GM12878 (cell line): Measurements from ENCODE around the gene NAA25. TPM values are rescaled to one million over a fixed set of nuclear protein-coding genes. Genes with fewer than 3 reads are reported as not detected.

Source experiments
- ATAC-seq: fragments of 200-7000 bp; cut with Tn5 transposase; 3 replicates; pipeline ENCODE4 v1.9.1; 2020; ENCODE audit warnings: mild to moderate bottlenecking, moderate library complexity
- BruUV-seq: library from RNA; stranded (reverse); fragments of 400-500 nt; replicated peaks from 2 replicates; lab custom pipeline; 2021; lab: Mats Ljungman, UMichigan
- CTCF ChIA-PET: fragments of 300-600 bp; sonication (Branson Sonifier 250); formaldehyde crosslinking; extraction: SDS; loops from one replicate; lab custom pipeline; 2021; ENCODE audit warnings: inconsistent platforms; lab: Yijun Ruan, JAX
- POLR2A ChIA-PET: fragments of 350-600 bp; formaldehyde crosslinking; extraction: SDS; loops from one replicate; lab custom pipeline; 2021; ENCODE audit warnings: inconsistent platforms; lab: Charles Lee
- RAD21 ChIA-PET: fragments of 300-600 bp; sonication (Branson Sonifier 250); formaldehyde crosslinking; loops from one replicate; lab custom pipeline; 2023; ENCODE audit warnings: antibody characterized with exemption; ENCODE audit not compliant: unreplicated experiment; lab: Charles Lee
- SMC1A ChIA-PET: fragments of 300-600 bp; sonication (Branson Sonifier 250); formaldehyde crosslinking; loops from one replicate; lab custom pipeline; 2023; ENCODE audit not compliant: unreplicated experiment, uncharacterized antibody; lab: Charles Lee
- DNase-seq: peaks from one replicate; pipeline ENCODE4 v3.0.0-alpha.2; 2011; ENCODE audit warnings: low read depth, low spot score
- FAIRE-seq: peaks from 3 replicates; lab custom pipeline; 2011; peaks lifted over from hg19 to GRCh38; lab: Jason Lieb, UNC
- H2AFZ ChIP-seq: 2 replicates; pipeline ENCODE4 v1.6.0; 2011; ENCODE audit warnings: low read depth, low read length, control low read depth; ENCODE audit not compliant: control insufficient read depth
- H3K27ac ChIP-seq: 2 replicates; pipeline ENCODE4 v1.5.1; 2011; ENCODE audit warnings: control low read depth; ENCODE audit not compliant: control insufficient read depth, insufficient read depth
- H3K27me3 ChIP-seq, 2 experiments: replicated peaks in 1 of 2; 2 replicates each; pipeline versions ENCODE4 v1.6.0 to v1.6.1; 2011; ENCODE audit warnings: low read length in 1 of 2; ENCODE audit not compliant: control insufficient read depth in 2 of 2, insufficient read depth in 2 of 2
- H3K36me3 ChIP-seq, 2 experiments: 2 replicates each; pipeline ENCODE4 v1.5.1; 2011; ENCODE audit warnings: low read length in 1 of 2; ENCODE audit not compliant: control insufficient read depth in 2 of 2, insufficient read depth in 2 of 2
- H3K4me1 ChIP-seq: 2 replicates; pipeline ENCODE4 v1.6.1; 2011; ENCODE audit warnings: mild to moderate bottlenecking, low read length, moderate library complexity, mixed read lengths; ENCODE audit not compliant: control insufficient read depth, insufficient read depth
- H3K4me2 ChIP-seq: 2 replicates; pipeline ENCODE4 v1.6.0; 2011; ENCODE audit warnings: control low read depth; ENCODE audit not compliant: control insufficient read depth, insufficient read depth
- H3K4me3 ChIP-seq: fragments of 200-600 bp; sonication (generic); 2 replicates; pipeline ENCODE4 v1.5.1; 2016
- H3K79me2 ChIP-seq: 2 replicates; pipeline ENCODE4 v1.6.0; 2011; ENCODE audit warnings: low read length; ENCODE audit not compliant: control insufficient read depth, insufficient read depth
- H3K9ac ChIP-seq: 2 replicates; pipeline ENCODE4 v1.8.0; 2011; ENCODE audit warnings: low read length, control low read depth, mixed read lengths; ENCODE audit not compliant: control insufficient read depth, insufficient read depth
- H3K9me3 ChIP-seq: replicated peaks from 3 replicates; pipeline ENCODE4 v1.5.1; 2011; ENCODE audit warnings: mild to moderate bottlenecking, low read length; ENCODE audit not compliant: control insufficient read depth, insufficient read depth
- H4K20me1 ChIP-seq: 2 replicates; pipeline ENCODE4 v1.6.0; 2011; ENCODE audit not compliant: control insufficient read depth, insufficient read depth
- EED ChIP-seq: sonication (generic); IDR thresholded peaks from 2 replicates; pipeline ENCODE4 v1.6.1; 2016; ENCODE audit warnings: antibody characterized with exemption, low read depth
- JUNB ChIP-seq: IDR thresholded peaks from 2 replicates; pipeline ENCODE4 v1.6.1; 2016; ENCODE audit warnings: antibody characterized with exemption, mild to moderate bottlenecking
- NFYA ChIP-seq: IDR thresholded peaks from 2 replicates; pipeline ENCODE4 v1.6.1; 2011; ENCODE audit warnings: low read depth, mild to moderate bottlenecking, low read length, improper control_type of control experiment, borderline replicate concordance
- POLR2AphosphoS2 ChIP-seq: IDR thresholded peaks from 2 replicates; pipeline ENCODE4 v1.6.1; 2011; ENCODE audit warnings: low read depth, mild to moderate bottlenecking, low read length, improper control_type of control experiment, moderate library complexity
- RUNX3 ChIP-seq: IDR thresholded peaks from 2 replicates; pipeline ENCODE4 v1.6.1; 2012; ENCODE audit warnings: low read length, inconsistent platforms
- USF1 ChIP-seq: IDR thresholded peaks from 2 replicates; pipeline ENCODE4 v1.6.1; 2011; ENCODE audit warnings: borderline replicate concordance, low read depth, mild to moderate bottlenecking, moderate library complexity, mixed read lengths, low read length; ENCODE audit not compliant: insufficient read depth; ENCODE audit errors: extremely low read length
- ZNF384 ChIP-seq: IDR thresholded peaks from 2 replicates; pipeline ENCODE4 v1.6.1; 2012; ENCODE audit warnings: low read depth, mild to moderate bottlenecking, low read length, improper control_type of control experiment, borderline replicate concordance
- WGBS: methylation state at CpG from one replicate; pipeline ENCODE4 v1.1.6; 2016; ENCODE audit warnings: low lambda C conversion rate; ENCODE audit not compliant: insufficient replicate concordance, insufficient coverage; ENCODE audit errors: missing lambda C conversion rate; 5-methylcytosine and 5-hydroxymethylcytosine counted together
- in situ Hi-C: fragments of 300-500 bp; cut with MboI; formaldehyde crosslinking; loops from 9 replicates; pipeline ENCODE4 v1.14.3; 2018; ENCODE audit warnings: mixed read lengths
- intact Hi-C: fragments of 100-400 bp; cut with micrococcal nuclease; formaldehyde crosslinking; loops from one replicate; pipeline ENCODE4 v1.14.2; 2022; ENCODE audit not compliant: unreplicated experiment
- polyA plus RNA-seq, 11 experiments: library from polyadenylated mRNA; depleted of rRNA in 4 of 11; unstranded in 6 of 11; stranded (reverse) in 5 of 11; fragments of >200 nt; fragmentation: Nextera tagmentation in 4 of 11; fragmentation: Illumina TruSeq in 1 of 11; extraction: Ambion mirVana in 4 of 11; extraction: Trizol in 1 of 11; gene quantifications; 1 replicate in 1 of 11; 2 replicates in 10 of 11; pipeline versions ENCODE4 v1.2.1 to v1.2.3, GENCODE V29; 2011 to 2016; ENCODE audit warnings: inconsistent platforms in 2 of 11, missing spikeins in 2 of 11, low read depth in 1 of 11
- total RNA-seq, 4 experiments: library from RNA; depleted of rRNA in 3 of 4; stranded (reverse); fragments of >200 nt in 3 of 4; fragmentation: Illumina TruSeq in 1 of 4; extraction: Trizol in 1 of 4; gene quantifications; 2 replicates each; pipeline versions ENCODE4 v1.2.1 to v1.2.3, GENCODE V29; 2013 to 2021
- TF ChIP-seq, protein P1 (sequence below): IDR thresholded peaks from 2 replicates; pipeline ENCODE4 v1.6.1; 2012; ENCODE audit warnings: mild to moderate bottlenecking, low read depth, low read length
- TF ChIP-seq, protein P2 (sequence below): fragments of 450-650 bp; IDR thresholded peaks from 2 replicates; pipeline ENCODE4 v1.6.1; 2016; ENCODE audit warnings: mild to moderate bottlenecking

NAA25 gene
- total and polyA plus RNA-seq, 10 of the 15 experiments (the other 5 are each of a cell fraction or from before 2014, with no cell fraction given), result 15.0 to 39.2 (median 29.4) TPM

- Histone ChIP-seq H2AFZ (no peak overlapping the region), H3K36me3 (no peaks in the 10 kb centered on the region), H3K4me2 (peak overlapping the region; percentile 71), H3K4me1 (peaks cover 32% of the 10 kb centered on the region)
- intact Hi-C loops, result loop anchor here (5.0 kb wide), 1 partner anchor 45 kb away; no protein-coding TSS in a partner anchor
- BruUV-seq, result no TSS peak
- TF ChIP-seq RUNX3 (peak; percentile 10; the same call in 1 of the 2 replicates), ZNF384 (0 out of 2 replicates have a peak, but pooled peaks have one; percentile 40), JUNB (no peak)
- TF ChIP-seq, all 136 proteins: peak for 2
- H3K4me3 ChIP-seq, result no peak overlapping the region
- POLR2A ChIA-PET, result interaction anchor here (0.7 to 2.1 kb wide), 5 partner anchors 11 to 208 kb away, joined by 3 to 6 read pairs (median 3); no protein-coding TSS in a partner anchor
- H3K9me3 ChIP-seq, result no peaks in the 10 kb centered on the region
- SMC1A ChIA-PET, result interaction anchor here (0.7 to 4.9 kb wide), 7 partner anchors 9 to 292 kb away, joined by 3 to 51 read pairs (median 3); partner anchors contain the start of genes ERP29 and TMEM116
- RAD21 ChIA-PET, result interaction anchor here (1.5 to 5.6 kb wide), 3 partner anchors 16 to 46 kb away, joined by 4 to 50 read pairs (median 6); partner anchors contain the start of genes ERP29 and TMEM116
- no peak overlapping the region for H3K27ac ChIP-seq
- H4K20me1 ChIP-seq, result no peaks in the 10 kb centered on the region
- H3K9ac ChIP-seq, result no peak overlapping the region
- CTCF ChIA-PET, result interaction anchor here (0.7 to 3.2 kb wide), 3 partner anchors 14 to 47 kb away, joined by 4 to 18 read pairs (median 13); partner anchors contain the start of genes ERP29 and TMEM116
- H3K79me2 ChIP-seq, result no peaks in the 10 kb centered on the region
- in situ Hi-C loops, result no loop called here
- DNase-seq (no peak), ATAC-seq (no peak; the same call in 2 of the 3 replicates), FAIRE-seq (no peak)
- WGBS, result 54% methylated on average over 4 of the region's 4 CpGs
- no peaks in the 10 kb centered on the region for H3K27me3 ChIP-seq
These were observed 116.6 kb downstream of the NAA25 start for GRCh38 chr12:111991946-111992345.

- H3K9me3 ChIP-seq, result no peaks in the 10 kb centered on the region
- H3K4me2 ChIP-seq, result peak overlapping the region; percentile 71
- intact Hi-C loops (loop anchor here (5.0 kb wide), 1 partner anchor 44 kb away; no protein-coding TSS in a partner anchor), in situ Hi-C loops (no loop called here)
- DNase-seq (no peak), FAIRE-seq (no peak), ATAC-seq (no peak)
- H3K4me1 ChIP-seq, result peaks cover 32% of the 10 kb centered on the region
- SMC1A ChIA-PET, result interaction anchor here (0.7 to 4.9 kb wide), 7 partner anchors 10 to 292 kb away, joined by 3 to 51 read pairs (median 3); partner anchors contain the start of genes ERP29 and TMEM116
- H3K4me3 ChIP-seq, result no peak overlapping the region
- POLR2A ChIA-PET, result interaction anchor here (0.7 to 2.1 kb wide), 3 partner anchors 12 to 27 kb away, joined by 3 to 6 read pairs (median 3); no protein-coding TSS in a partner anchor
- H4K20me1 ChIP-seq, result no peaks in the 10 kb centered on the region
- 35% methylated on average over 2 of the region's 2 CpGs for WGBS
- no peak overlapping the region for H3K27ac ChIP-seq
- H2AFZ ChIP-seq, result no peak overlapping the region
- CTCF ChIA-PET, result interaction anchor here (0.5 to 3.2 kb wide), 4 partner anchors 15 to 396 kb away, joined by 3 to 18 read pairs (median 8); partner anchors contain the start of genes ERP29 and TMEM116
- RAD21 ChIA-PET, result interaction anchor here (1.5 to 5.6 kb wide), 3 partner anchors 16 to 46 kb away, joined by 4 to 50 read pairs (median 6); partner anchors contain the start of genes ERP29 and TMEM116
- no peak overlapping the region for H3K9ac ChIP-seq
- BruUV-seq, result no TSS peak
- H3K79me2 ChIP-seq, result no peaks in the 10 kb centered on the region
- no peaks in the 10 kb centered on the region for H3K27me3 ChIP-seq
- no peaks in the 10 kb centered on the region for H3K36me3 ChIP-seq
- no peak for TF ChIP-seq USF1
- TF ChIP-seq NFYA, result no peak
- no peak for TF ChIP-seq POLR2AphosphoS2
- TF ChIP-seq, protein P1, sequence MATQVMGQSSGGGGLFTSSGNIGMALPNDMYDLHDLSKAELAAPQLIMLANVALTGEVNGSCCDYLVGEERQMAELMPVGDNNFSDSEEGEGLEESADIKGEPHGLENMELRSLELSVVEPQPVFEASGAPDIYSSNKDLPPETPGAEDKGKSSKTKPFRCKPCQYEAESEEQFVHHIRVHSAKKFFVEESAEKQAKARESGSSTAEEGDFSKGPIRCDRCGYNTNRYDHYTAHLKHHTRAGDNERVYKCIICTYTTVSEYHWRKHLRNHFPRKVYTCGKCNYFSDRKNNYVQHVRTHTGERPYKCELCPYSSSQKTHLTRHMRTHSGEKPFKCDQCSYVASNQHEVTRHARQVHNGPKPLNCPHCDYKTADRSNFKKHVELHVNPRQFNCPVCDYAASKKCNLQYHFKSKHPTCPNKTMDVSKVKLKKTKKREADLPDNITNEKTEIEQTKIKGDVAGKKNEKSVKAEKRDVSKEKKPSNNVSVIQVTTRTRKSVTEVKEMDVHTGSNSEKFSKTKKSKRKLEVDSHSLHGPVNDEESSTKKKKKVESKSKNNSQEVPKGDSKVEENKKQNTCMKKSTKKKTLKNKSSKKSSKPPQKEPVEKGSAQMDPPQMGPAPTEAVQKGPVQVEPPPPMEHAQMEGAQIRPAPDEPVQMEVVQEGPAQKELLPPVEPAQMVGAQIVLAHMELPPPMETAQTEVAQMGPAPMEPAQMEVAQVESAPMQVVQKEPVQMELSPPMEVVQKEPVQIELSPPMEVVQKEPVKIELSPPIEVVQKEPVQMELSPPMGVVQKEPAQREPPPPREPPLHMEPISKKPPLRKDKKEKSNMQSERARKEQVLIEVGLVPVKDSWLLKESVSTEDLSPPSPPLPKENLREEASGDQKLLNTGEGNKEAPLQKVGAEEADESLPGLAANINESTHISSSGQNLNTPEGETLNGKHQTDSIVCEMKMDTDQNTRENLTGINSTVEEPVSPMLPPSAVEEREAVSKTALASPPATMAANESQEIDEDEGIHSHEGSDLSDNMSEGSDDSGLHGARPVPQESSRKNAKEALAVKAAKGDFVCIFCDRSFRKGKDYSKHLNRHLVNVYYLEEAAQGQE, result no peak
- TF ChIP-seq, protein P2, sequence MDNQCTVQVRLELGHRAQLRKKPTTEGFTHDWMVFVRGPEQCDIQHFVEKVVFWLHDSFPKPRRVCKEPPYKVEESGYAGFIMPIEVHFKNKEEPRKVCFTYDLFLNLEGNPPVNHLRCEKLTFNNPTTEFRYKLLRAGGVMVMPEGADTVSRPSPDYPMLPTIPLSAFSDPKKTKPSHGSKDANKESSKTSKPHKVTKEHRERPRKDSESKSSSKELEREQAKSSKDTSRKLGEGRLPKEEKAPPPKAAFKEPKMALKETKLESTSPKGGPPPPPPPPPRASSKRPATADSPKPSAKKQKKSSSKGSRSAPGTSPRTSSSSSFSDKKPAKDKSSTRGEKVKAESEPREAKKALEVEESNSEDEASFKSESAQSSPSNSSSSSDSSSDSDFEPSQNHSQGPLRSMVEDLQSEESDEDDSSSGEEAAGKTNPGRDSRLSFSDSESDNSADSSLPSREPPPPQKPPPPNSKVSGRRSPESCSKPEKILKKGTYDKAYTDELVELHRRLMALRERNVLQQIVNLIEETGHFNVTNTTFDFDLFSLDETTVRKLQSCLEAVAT, result no peak
- TF ChIP-seq EED, result no peak
These were observed 117.0 kb downstream of the NAA25 start for GRCh38 chr12:111991535-111991934.
